ENCODE results near the gene UHRF1. TPM values are rescaled to one million over a fixed set of nuclear protein-coding genes. Genes with fewer than 3 reads are reported as not detected.
"Not testable (repeated sequence)": the region's sequence is repeated elsewhere in the genome, so short reads cannot be mapped to it uniquely, and the experiment has no call there.

The UHRF1 gene
- total RNA-seq, 1 donor from 2014 or later: 19.8 TPM

DNA sequence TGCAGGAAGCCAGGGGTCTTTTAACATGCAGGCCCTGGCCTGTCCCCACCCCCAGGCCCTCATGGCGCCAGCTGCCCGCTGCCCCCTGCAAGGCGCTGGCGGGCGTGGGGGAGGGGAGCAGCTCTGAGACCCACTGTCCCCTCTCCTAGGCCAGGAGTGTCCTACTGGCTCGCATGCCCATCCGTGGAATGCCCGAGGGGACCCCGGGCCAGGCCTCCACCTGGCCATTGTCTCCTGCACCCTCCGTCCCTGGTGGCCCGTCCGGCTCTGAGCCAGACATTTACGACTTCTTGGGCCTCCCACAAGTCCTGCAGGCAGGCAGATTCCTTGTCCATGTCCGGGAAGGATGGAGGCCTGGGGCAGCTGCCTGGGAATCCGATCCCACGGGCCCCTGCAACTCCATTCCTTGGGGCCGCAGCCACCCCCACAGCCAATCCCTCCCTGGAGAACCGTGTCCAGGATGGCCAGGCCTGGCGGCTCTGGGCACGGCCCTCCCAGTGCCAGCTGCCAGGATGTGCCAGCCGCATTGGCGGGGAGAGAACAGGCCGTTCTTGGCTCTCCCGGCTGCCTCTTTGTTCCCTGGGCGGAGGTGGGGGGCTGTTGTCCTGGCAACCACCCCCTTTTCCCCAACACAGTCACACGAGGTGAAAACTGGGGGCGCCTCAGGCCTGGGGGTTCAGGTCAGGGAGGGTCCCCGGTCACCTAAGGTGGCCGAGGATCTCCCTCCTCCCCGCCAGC lies 31.4 kb upstream of the UHRF1 start:
- Histone ChIP-seq H3K36me3 (ENCODE audit: control insufficient read depth in 3 of 3, insufficient read depth in 3 of 3, low read length in 3 of 3) (no peaks in the 10 kb centered on the region), H3K27ac (ENCODE audit: low read depth, low read length) (peak overlapping the region; percentile 93), H3K9me3 (ENCODE audit: control insufficient read depth in 3 of 3, low read length in 3 of 3) (no peaks in the 10 kb centered on the region), H3K9ac (ENCODE audit: low read depth in 1 of 3, low read length in 3 of 3) (peak overlapping the region; percentile 57 to 77 (median 71)), H3K27me3 (ENCODE audit: control insufficient read depth in 3 of 3, insufficient read depth in 3 of 3, low read length in 3 of 3) (peaks cover 0 to 5% (median 0%) of the 10 kb centered on the region in 3 donors), H3K4me3 (ENCODE audit: low read length in 3 of 3) (peak overlapping the region in 2 of 3 donors; percentile 52 to 56), H3K4me1 (ENCODE audit: control insufficient read depth in 3 of 3, insufficient read depth in 3 of 3, low read length in 3 of 3) (peaks cover 19 to 24% (median 21%) of the 10 kb centered on the region in 3 donors)

GRCh38 chr19:4878491-4878968 lies 30.8 kb upstream of the UHRF1 start:
- peak overlapping the region; percentile 57 to 77 (median 71) for H3K9ac ChIP-seq (ENCODE audit: low read depth in 1 of 3, low read length in 3 of 3)
- peak overlapping the region; percentile 93 for H3K27ac ChIP-seq (ENCODE audit: low read depth, low read length)
- H3K36me3 ChIP-seq (ENCODE audit: control insufficient read depth in 3 of 3, insufficient read depth in 3 of 3, low read length in 3 of 3): no peaks in the 10 kb centered on the region
- peaks cover 0 to 5% (median 0%) of the 10 kb centered on the region in 3 donors for H3K27me3 ChIP-seq (ENCODE audit: control insufficient read depth in 3 of 3, insufficient read depth in 3 of 3, low read length in 3 of 3)
- H3K9me3 ChIP-seq (ENCODE audit: control insufficient read depth in 3 of 3, low read length in 3 of 3): no peaks in the 10 kb centered on the region
- H3K4me3 ChIP-seq (ENCODE audit: low read length in 3 of 3): peak overlapping the region in 2 of 3 donors; percentile 52 to 56
- peaks cover 19 to 24% (median 21%) of the 10 kb centered on the region in 3 donors for H3K4me1 ChIP-seq (ENCODE audit: control insufficient read depth in 3 of 3, insufficient read depth in 3 of 3, low read length in 3 of 3)

GRCh38 chr19:4879041-4879440 lies 30.3 kb upstream of the UHRF1 start:
- H3K27me3 ChIP-seq (ENCODE audit: control insufficient read depth in 3 of 3, insufficient read depth in 3 of 3, low read length in 3 of 3): peaks cover 0 to 5% (median 0%) of the 10 kb centered on the region in 3 donors
- H3K4me3 ChIP-seq (ENCODE audit: low read length in 3 of 3): peak overlapping the region in 2 of 3 donors; percentile 52 to 56
- H3K27ac ChIP-seq (ENCODE audit: low read depth, low read length): peak overlapping the region; percentile 93
- H3K9ac ChIP-seq (ENCODE audit: low read depth in 1 of 3, low read length in 3 of 3): peak overlapping the region; percentile 57 to 77 (median 71)
- H3K9me3 ChIP-seq (ENCODE audit: control insufficient read depth in 3 of 3, low read length in 3 of 3): no peaks in the 10 kb centered on the region
- no peaks in the 10 kb centered on the region for H3K36me3 ChIP-seq (ENCODE audit: control insufficient read depth in 3 of 3, insufficient read depth in 3 of 3, low read length in 3 of 3)
- H3K4me1 ChIP-seq (ENCODE audit: control insufficient read depth in 3 of 3, insufficient read depth in 3 of 3, low read length in 3 of 3): peaks cover 19 to 24% (median 21%) of the 10 kb centered on the region in 3 donors

- not testable (repeated sequence) for H3K9ac ChIP-seq (ENCODE audit: low read depth in 1 of 3, low read length in 3 of 3); H3K9me3 ChIP-seq (ENCODE audit: control insufficient read depth in 3 of 3, low read length in 3 of 3); H3K27me3 ChIP-seq (ENCODE audit: control insufficient read depth in 3 of 3, insufficient read depth in 3 of 3, low read length in 3 of 3); H3K36me3 ChIP-seq (ENCODE audit: control insufficient read depth in 3 of 3, insufficient read depth in 3 of 3, low read length in 3 of 3); H3K4me3 ChIP-seq (ENCODE audit: low read length in 3 of 3); H3K27ac ChIP-seq (ENCODE audit: low read depth, low read length)
- peaks cover 15 to 17% (median 16%) of the 10 kb centered on the region in 3 donors for H3K4me1 ChIP-seq (ENCODE audit: control insufficient read depth in 3 of 3, insufficient read depth in 3 of 3, low read length in 3 of 3)
Measured at GRCh38 chr19:4882874-4883273, 26.4 kb upstream of the UHRF1 start.

DNA sequence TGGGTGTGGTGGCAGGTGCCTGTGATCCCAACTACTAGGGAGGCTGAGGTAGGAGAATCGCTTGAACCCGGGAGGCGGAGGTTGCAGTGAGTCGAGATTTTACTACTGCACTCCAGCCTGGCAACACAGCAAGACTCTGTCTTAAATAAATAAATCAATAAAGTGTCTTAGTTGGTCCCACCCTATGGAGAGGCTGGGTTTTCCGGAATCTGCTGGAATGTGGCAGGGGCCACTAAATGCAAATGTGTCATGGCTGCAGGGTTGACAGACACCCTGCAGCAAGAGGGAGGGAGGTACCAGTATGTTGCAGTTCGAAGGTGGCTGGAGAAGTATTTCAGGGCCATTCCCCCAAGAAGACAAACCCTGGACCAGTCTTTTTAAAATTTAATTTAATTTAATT lies 24.3 kb upstream of the UHRF1 start:
- H3K27ac ChIP-seq (ENCODE audit: low read depth, low read length); H3K4me3 ChIP-seq (ENCODE audit: low read length in 3 of 3); H3K27me3 ChIP-seq (ENCODE audit: control insufficient read depth in 3 of 3, insufficient read depth in 3 of 3, low read length in 3 of 3); H3K9me3 ChIP-seq (ENCODE audit: control insufficient read depth in 3 of 3, low read length in 3 of 3); H3K9ac ChIP-seq (ENCODE audit: low read depth in 1 of 3, low read length in 3 of 3); H3K36me3 ChIP-seq (ENCODE audit: control insufficient read depth in 3 of 3, insufficient read depth in 3 of 3, low read length in 3 of 3); H3K4me1 ChIP-seq (ENCODE audit: control insufficient read depth in 3 of 3, insufficient read depth in 3 of 3, low read length in 3 of 3): not testable (repeated sequence)

- not testable (repeated sequence) for H3K27ac ChIP-seq (ENCODE audit: low read depth, low read length); H3K9me3 ChIP-seq (ENCODE audit: control insufficient read depth in 3 of 3, low read length in 3 of 3); H3K4me1 ChIP-seq (ENCODE audit: control insufficient read depth in 3 of 3, insufficient read depth in 3 of 3, low read length in 3 of 3); H3K4me3 ChIP-seq (ENCODE audit: low read length in 3 of 3); H3K9ac ChIP-seq (ENCODE audit: low read depth in 1 of 3, low read length in 3 of 3); H3K27me3 ChIP-seq (ENCODE audit: control insufficient read depth in 3 of 3, insufficient read depth in 3 of 3, low read length in 3 of 3); H3K36me3 ChIP-seq (ENCODE audit: control insufficient read depth in 3 of 3, insufficient read depth in 3 of 3, low read length in 3 of 3)
Measured at GRCh38 chr19:4887803-4888202, 21.5 kb upstream of the UHRF1 start.

- Histone ChIP-seq H3K9me3 (ENCODE audit: control insufficient read depth in 3 of 3, low read length in 3 of 3) (no peaks in the 10 kb centered on the region), H3K9ac (ENCODE audit: low read depth in 1 of 3, low read length in 3 of 3) (no peak overlapping the region), H3K4me1 (ENCODE audit: control insufficient read depth in 3 of 3, insufficient read depth in 3 of 3, low read length in 3 of 3) (no peaks in the 10 kb centered on the region), H3K27ac (ENCODE audit: low read depth, low read length) (no peak overlapping the region), H3K4me3 (ENCODE audit: low read length in 3 of 3) (no peak overlapping the region), H3K36me3 (ENCODE audit: control insufficient read depth in 3 of 3, insufficient read depth in 3 of 3, low read length in 3 of 3) (no peaks in the 10 kb centered on the region), H3K27me3 (ENCODE audit: control insufficient read depth in 3 of 3, insufficient read depth in 3 of 3, low read length in 3 of 3) (peaks cover 0 to 5% (median 0%) of the 10 kb centered on the region in 3 donors)
Measured at GRCh38 chr19:4889034-4889815, 20.1 kb upstream of the UHRF1 start.

DNA sequence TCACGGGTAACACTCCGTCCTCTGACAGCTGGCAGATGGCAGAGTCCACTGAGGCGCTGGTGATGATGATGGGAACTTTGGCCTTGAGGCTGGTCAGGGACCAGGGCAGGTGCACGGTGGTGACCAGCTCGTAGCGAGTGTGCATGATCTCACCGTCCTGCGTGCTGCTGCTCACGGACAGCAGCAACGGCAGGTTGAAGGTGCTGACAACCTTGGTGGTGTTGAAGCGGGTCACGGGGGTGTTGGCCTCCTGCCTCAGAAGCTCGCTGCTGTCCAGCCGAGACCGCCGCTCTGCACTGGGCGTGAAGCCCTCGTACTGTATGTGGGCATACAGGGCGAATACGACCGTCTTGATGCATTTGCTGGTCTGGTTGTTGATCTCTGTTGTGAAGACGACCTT lies 18.2 kb upstream of the UHRF1 start:
- Histone ChIP-seq H3K9me3 (ENCODE audit: control insufficient read depth in 3 of 3, low read length in 3 of 3) (no peaks in the 10 kb centered on the region), H3K27me3 (ENCODE audit: control insufficient read depth in 3 of 3, insufficient read depth in 3 of 3, low read length in 3 of 3) (peaks cover 0 to 5% (median 0%) of the 10 kb centered on the region in 3 donors), H3K36me3 (ENCODE audit: control insufficient read depth in 3 of 3, insufficient read depth in 3 of 3, low read length in 3 of 3) (no peaks in the 10 kb centered on the region), H3K9ac (ENCODE audit: low read depth in 1 of 3, low read length in 3 of 3) (no peak overlapping the region), H3K4me3 (ENCODE audit: low read length in 3 of 3) (no peak overlapping the region), H3K27ac (ENCODE audit: low read depth, low read length) (no peak overlapping the region), H3K4me1 (ENCODE audit: control insufficient read depth in 3 of 3, insufficient read depth in 3 of 3, low read length in 3 of 3) (peaks cover 2 to 3% (median 3%) of the 10 kb centered on the region in 3 donors)

DNA sequence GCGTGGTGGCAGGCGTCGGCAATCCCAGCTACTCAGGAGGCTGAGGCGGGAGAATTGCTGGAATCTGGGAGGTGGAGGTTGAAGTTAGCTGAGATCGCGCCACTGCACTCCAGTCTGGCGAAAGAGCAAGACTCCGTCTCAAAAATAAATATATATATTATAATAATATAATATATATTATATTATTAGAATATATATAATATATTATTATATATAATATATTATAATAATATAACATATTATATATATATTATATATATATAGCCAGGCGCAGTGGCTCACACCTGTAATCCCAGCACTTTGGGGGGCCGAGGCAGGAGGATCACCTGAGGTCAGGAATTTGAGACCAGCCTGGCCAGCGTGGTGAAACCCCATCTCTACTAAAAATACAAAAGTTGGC lies 16.3 kb upstream of the UHRF1 start:
- H3K36me3 ChIP-seq (ENCODE audit: control insufficient read depth in 3 of 3, insufficient read depth in 3 of 3, low read length in 3 of 3); H3K9me3 ChIP-seq (ENCODE audit: control insufficient read depth in 3 of 3, low read length in 3 of 3); H3K9ac ChIP-seq (ENCODE audit: low read depth in 1 of 3, low read length in 3 of 3); H3K4me3 ChIP-seq (ENCODE audit: low read length in 3 of 3); H3K4me1 ChIP-seq (ENCODE audit: control insufficient read depth in 3 of 3, insufficient read depth in 3 of 3, low read length in 3 of 3); H3K27me3 ChIP-seq (ENCODE audit: control insufficient read depth in 3 of 3, insufficient read depth in 3 of 3, low read length in 3 of 3); H3K27ac ChIP-seq (ENCODE audit: low read depth, low read length): not testable (repeated sequence)

- Histone ChIP-seq H3K27me3 (ENCODE audit: control insufficient read depth in 3 of 3, insufficient read depth in 3 of 3, low read length in 3 of 3) (peaks cover 0 to under 1% (median 0%) of the 10 kb centered on the region in 3 donors), H3K27ac (ENCODE audit: low read depth, low read length) (no peak overlapping the region), H3K4me3 (ENCODE audit: low read length in 3 of 3) (no peak overlapping the region), H3K4me1 (ENCODE audit: control insufficient read depth in 3 of 3, insufficient read depth in 3 of 3, low read length in 3 of 3) (peaks cover 2 to 7% (median 3%) of the 10 kb centered on the region in 3 donors), H3K9ac (ENCODE audit: low read depth in 1 of 3, low read length in 3 of 3) (no peak overlapping the region), H3K36me3 (ENCODE audit: control insufficient read depth in 3 of 3, insufficient read depth in 3 of 3, low read length in 3 of 3) (no peaks in the 10 kb centered on the region), H3K9me3 (ENCODE audit: control insufficient read depth in 3 of 3, low read length in 3 of 3) (no peaks in the 10 kb centered on the region)
Measured at GRCh38 chr19:4896372-4896771, 12.9 kb upstream of the UHRF1 start.
